ENCODE data around the gene CAPN9. TPM values are rescaled to one million over a fixed set of nuclear protein-coding genes. Genes with fewer than 3 reads are reported as not detected.

Gene CAPN9
- total RNA-seq, 1 donor from 2014 or later = not detected

- H3K27me3 Mint-ChIP-seq (ENCODE audit: unreplicated experiment) = no peaks in the 10 kb centered on the region
- peaks cover 38% of the 10 kb centered on the region for H3K4me1 Mint-ChIP-seq (ENCODE audit: unreplicated experiment)
- peaks cover 4% of the 10 kb centered on the region for H3K9me3 Mint-ChIP-seq (ENCODE audit: unreplicated experiment)
- peaks cover 21% of the 10 kb centered on the region for H3K36me3 Mint-ChIP-seq (ENCODE audit: unreplicated experiment)
- TF ChIP-seq CTCF (IDR thresholded peaks at IDR 0.05) = no peak
- DNase-seq (ENCODE audit: extremely low spot score, unreplicated experiment) = peak; percentile 5
- H3K27ac Mint-ChIP-seq (ENCODE audit: unreplicated experiment) = no peak overlapping the region
- no peak overlapping the region for H3K4me3 Mint-ChIP-seq (ENCODE audit: unreplicated experiment)
These were observed 85.3 kb downstream of the CAPN9 start for GRCh38 chr1:230832476-230832875.

GRCh38 chr1:230833511-230833910 is 86.3 kb downstream of the CAPN9 start:
- DNase-seq (ENCODE audit: extremely low spot score, unreplicated experiment) = peak; percentile 21
- Mint-ChIP-seq H3K27ac (ENCODE audit: unreplicated experiment) (no peak overlapping the region), H3K27me3 (ENCODE audit: unreplicated experiment) (no peaks in the 10 kb centered on the region), H3K4me1 (ENCODE audit: unreplicated experiment) (peaks cover 28% of the 10 kb centered on the region), H3K36me3 (ENCODE audit: unreplicated experiment) (peaks cover 32% of the 10 kb centered on the region), H3K9me3 (ENCODE audit: unreplicated experiment) (peaks cover 4% of the 10 kb centered on the region), H3K4me3 (ENCODE audit: unreplicated experiment) (no peak overlapping the region)
- TF ChIP-seq CTCF (IDR thresholded peaks at IDR 0.05) = no peak

- peaks cover 4% of the 10 kb centered on the region for H3K9me3 Mint-ChIP-seq (ENCODE audit: unreplicated experiment)
- H3K36me3 Mint-ChIP-seq (ENCODE audit: unreplicated experiment) = peaks cover 39% of the 10 kb centered on the region
- H3K27ac Mint-ChIP-seq (ENCODE audit: unreplicated experiment) = no peak overlapping the region
- no peak overlapping the region for H3K4me3 Mint-ChIP-seq (ENCODE audit: unreplicated experiment)
- H3K27me3 Mint-ChIP-seq (ENCODE audit: unreplicated experiment) = no peaks in the 10 kb centered on the region
- TF ChIP-seq CTCF (IDR thresholded peaks at IDR 0.05) = no peak
- peak; percentile 25 for DNase-seq (ENCODE audit: extremely low spot score, unreplicated experiment)
- H3K4me1 Mint-ChIP-seq (ENCODE audit: unreplicated experiment) = peaks cover 26% of the 10 kb centered on the region
These were observed 87.1 kb downstream of the CAPN9 start for GRCh38 chr1:230834292-230834691.

- Mint-ChIP-seq H3K27ac (ENCODE audit: unreplicated experiment) (no peak overlapping the region), H3K9me3 (ENCODE audit: unreplicated experiment) (peaks cover 4% of the 10 kb centered on the region), H3K4me3 (ENCODE audit: unreplicated experiment) (no peak overlapping the region), H3K27me3 (ENCODE audit: unreplicated experiment) (no peaks in the 10 kb centered on the region), H3K36me3 (ENCODE audit: unreplicated experiment) (peaks cover 57% of the 10 kb centered on the region), H3K4me1 (ENCODE audit: unreplicated experiment) (peaks cover 34% of the 10 kb centered on the region)
- peak; percentile 11 for DNase-seq (ENCODE audit: extremely low spot score, unreplicated experiment)
- no peak for TF ChIP-seq CTCF (IDR thresholded peaks at IDR 0.05)
These were observed 89.2 kb downstream of the CAPN9 start for GRCh38 chr1:230836347-230836746.

- H3K27ac Mint-ChIP-seq (ENCODE audit: unreplicated experiment) = no peak overlapping the region
- no peak for TF ChIP-seq CTCF (IDR thresholded peaks at IDR 0.05)
- peaks cover 62% of the 10 kb centered on the region for H3K36me3 Mint-ChIP-seq (ENCODE audit: unreplicated experiment)
- H3K9me3 Mint-ChIP-seq (ENCODE audit: unreplicated experiment) = peaks cover 4% of the 10 kb centered on the region
- peaks cover 37% of the 10 kb centered on the region for H3K4me1 Mint-ChIP-seq (ENCODE audit: unreplicated experiment)
- no peaks in the 10 kb centered on the region for H3K27me3 Mint-ChIP-seq (ENCODE audit: unreplicated experiment)
- H3K4me3 Mint-ChIP-seq (ENCODE audit: unreplicated experiment) = no peak overlapping the region
- no peak for DNase-seq (ENCODE audit: extremely low spot score, unreplicated experiment)
These were observed 89.6 kb downstream of the CAPN9 start for GRCh38 chr1:230836793-230837192.

Measured in osteocyte (in vitro differentiated cells).